Stimulated activated CD8-positive, alpha-beta memory T cell treated with anti-CD3 and anti-CD28 coated beads, Interleukin-4, amount 100 ng/mL, for 1 hour (primary cell): ENCODE data around the gene TEC.

Source experiments
- DNase-seq, 2 donors: peaks; one replicate each; pipeline ENCODE4 v3.0.0-alpha.2; 2020; ENCODE audit warnings: low read depth in 2 of 2, low spot score in 1 of 2

The TEC gene

DNA sequence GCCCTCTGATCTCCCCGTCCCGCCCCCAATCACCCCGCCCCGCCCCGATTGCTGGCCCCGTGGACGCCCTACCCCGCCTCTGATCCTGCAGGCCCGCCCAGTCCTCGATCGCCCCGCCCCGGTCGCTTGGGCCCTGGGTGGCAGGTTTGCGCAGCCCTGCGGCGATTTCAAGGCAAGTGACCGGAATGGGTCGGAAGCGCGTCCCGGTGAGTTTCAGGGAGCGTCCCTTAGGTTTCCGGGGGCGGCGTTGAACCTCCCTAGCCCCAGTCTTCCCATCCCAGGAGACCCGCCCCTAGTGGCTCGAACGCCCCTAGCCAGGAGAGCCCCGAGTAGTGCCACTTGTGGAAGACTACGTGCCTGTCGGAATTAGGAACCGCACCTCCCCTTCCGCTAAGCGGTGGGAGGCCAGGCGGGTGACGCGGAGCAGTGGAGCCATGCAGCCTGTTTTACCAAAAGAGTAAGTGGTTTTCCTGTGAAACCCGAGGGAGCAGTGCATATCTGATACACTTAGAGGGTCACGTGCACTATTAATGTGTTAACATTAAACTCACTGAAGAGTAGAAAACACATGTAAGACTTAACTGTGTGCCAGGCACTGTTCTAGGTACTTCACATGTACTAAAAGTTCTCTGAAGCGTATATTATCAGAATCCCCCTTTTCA lies 354 bp upstream of the TEC start:
- DNase-seq: peak; percentile 71 to 76

GRCh38 chr4:48267574-48267973 lies 2.1 kb downstream of the TEC start:
- DNase-seq: no peak

GRCh38 chr4:48266781-48267180 lies 2.9 kb downstream of the TEC start:
- no peak for DNase-seq

DNA sequence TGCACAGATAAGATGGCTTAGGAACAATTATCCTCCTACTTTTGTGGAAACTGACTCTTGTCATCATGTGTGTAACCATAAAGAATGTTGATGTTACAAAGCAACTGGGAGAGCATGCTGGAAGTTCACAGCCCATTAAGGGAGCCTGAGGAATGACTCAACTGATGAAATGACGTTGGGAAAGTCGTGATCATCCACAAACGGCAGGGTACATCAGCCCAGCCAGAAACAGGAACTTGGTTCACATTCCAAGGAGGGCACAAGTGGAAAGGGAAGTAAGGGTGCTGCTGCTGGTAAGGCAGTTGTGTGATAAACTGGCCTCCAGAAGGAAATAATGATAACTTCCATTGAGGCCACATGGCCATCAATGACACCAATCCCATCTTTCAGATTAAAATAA lies 6.7 kb downstream of the TEC start:
- no peak for DNase-seq

DNA sequence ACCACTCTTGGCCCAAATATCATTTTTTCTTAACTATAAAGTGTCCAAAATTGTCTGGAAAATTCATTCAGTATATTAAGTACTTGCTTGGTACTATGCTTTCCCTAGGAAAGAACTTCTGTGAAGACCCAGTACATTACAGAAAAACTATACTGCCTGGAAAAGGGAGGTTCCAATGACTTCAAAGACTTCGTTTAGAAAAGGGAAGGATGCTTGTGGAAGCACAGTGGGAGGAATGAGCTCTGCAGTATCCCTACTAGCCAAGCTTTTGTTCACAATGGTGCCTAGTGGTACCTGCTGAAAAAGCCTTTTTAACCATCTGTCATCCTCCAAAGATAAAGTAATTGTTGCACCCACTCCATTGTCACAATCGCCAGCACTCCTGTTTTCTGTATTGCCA lies 7.2 kb downstream of the TEC start:
- no peak for DNase-seq

GRCh38 chr4:48261281-48261680 lies 8.4 kb downstream of the TEC start:
- no peak for DNase-seq

- DNase-seq: no peak
Observed at GRCh38 chr4:48259748-48260147, 9.9 kb downstream of the TEC start.

GRCh38 chr4:48258845-48259397 lies 10.7 kb downstream of the TEC start:
- DNase-seq: no peak

- no peak for DNase-seq
Observed at GRCh38 chr4:48255959-48256342, 13.7 kb downstream of the TEC start.

- no peak for DNase-seq
Observed at GRCh38 chr4:48255072-48255958, 14.3 kb downstream of the TEC start.

DNA sequence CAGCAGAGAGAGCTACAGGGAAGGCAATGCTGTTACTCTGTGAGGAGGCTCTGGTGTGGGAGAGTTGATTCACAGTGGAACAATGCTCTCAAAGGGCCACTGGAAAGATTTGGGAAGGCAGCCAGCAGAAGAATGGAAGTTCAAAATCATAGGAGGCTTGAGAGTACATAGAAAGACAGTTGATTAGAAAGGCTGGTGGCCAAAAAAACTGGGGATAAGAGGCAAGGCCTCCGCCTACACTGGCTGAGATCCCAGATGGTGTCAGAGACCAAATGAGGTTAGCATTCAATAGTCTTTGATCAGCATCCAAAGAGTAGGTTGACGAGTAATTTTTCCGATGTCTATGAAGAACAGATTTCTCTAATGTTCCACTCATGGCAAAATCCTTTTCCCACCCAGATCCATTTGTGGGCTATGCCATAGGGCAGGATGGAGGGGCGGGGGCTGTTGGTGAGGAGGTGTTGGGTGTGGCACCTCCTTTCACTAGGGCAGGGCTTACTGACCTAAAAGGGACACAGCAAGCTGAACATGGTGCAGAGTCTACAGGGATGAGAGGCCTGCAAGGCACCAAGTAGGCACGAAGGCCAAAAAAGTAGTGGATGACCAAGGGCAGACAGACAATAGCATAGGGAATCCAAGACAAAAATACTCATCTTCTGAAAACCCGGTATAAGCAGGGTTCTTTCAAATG lies 15.1 kb downstream of the TEC start:
- DNase-seq: no peak

DNA sequence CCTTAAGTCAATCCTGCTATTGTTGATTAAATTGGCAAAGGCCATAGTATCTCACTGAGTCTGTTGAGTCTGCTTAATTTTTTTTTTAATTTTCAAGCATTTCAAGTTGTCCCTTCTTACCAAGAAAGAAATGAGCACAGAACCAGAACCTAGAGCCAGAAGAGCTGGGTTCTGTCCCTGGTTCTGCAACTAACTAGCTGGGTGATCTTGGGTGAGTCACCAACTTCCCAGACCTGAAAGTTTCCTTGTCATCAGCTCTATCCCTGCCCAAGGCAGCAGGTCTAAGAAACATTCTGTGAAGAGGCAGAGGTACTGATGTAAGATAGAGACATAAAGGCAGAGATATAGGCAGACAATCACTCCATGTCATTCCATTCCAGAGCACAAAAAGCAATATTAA lies 17.3 kb downstream of the TEC start:
- no peak for DNase-seq

DNA sequence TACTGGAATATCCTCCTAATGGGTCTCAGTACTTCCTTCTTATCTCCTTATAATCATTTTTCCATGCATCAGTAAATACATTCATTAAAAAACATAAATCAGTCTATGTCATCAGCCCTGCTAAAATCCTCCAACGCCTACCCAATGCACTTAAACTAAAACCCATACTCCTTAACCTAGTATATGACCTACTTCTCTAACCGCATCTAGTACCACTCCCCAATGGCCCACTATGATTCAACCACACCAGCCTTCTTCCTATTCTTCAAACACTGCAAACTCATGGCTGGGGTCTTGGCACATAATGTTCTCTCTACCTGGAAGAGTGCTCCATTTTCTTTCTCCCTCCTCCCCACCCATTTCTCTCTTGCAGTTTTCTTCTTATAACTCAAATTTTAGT lies 18.7 kb downstream of the TEC start:
- DNase-seq: no peak

- no peak for DNase-seq
Observed at GRCh38 chr4:48250343-48250742, 19.3 kb downstream of the TEC start.

DNA sequence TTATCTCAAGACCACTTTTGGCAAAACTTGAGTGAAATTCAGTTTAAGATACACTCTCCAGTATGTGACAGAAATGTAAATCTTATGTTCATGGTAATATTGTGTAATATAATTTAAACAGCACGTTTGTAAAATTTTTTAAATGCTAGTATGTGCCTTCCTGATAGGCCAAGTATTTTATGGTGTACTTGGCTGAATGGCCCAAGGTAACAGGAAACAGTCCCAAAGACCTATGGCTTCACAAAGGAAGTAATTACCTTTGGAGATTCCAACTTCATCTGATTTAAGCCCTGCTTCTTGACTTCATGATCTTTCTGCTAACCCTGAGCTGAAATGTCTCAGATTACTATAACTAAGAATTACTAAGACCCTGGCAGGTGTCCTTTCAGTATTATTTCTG lies 20.3 kb downstream of the TEC start:
- DNase-seq: no peak

GRCh38 chr4:48248559-48248953 lies 21.1 kb downstream of the TEC start:
- DNase-seq: no peak

DNA sequence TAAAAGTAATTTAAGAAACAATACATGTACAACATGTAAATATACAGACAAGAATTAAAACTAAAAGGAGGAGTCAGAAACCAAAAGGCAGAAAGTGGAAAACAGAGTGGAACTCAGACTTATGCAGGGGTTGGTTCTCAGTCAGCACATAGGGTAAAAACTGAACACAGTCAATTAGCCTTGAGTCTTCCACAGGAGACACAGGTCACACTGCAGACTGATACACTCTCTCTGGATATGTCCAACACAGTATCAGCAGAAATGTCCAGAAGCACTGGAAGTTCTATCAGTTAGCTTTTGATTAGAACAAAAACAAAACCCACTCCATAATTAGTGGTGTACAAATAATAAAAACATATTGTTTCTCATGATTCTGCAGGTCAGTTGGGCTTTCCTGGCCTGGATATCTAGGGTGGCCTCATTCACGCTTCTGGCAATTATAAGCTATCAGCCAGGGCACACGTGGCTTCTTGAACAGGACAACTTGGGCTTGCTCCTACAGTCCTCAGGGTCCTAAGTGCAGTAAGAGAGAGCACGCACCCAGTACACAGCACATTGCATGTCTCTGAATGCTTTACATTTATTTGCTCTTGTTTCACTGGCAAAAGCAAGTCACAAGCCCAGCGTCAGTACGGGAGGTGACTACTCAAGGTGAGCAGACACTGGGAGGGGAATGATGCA lies 21.6 kb downstream of the TEC start:
- no peak for DNase-seq

DNA sequence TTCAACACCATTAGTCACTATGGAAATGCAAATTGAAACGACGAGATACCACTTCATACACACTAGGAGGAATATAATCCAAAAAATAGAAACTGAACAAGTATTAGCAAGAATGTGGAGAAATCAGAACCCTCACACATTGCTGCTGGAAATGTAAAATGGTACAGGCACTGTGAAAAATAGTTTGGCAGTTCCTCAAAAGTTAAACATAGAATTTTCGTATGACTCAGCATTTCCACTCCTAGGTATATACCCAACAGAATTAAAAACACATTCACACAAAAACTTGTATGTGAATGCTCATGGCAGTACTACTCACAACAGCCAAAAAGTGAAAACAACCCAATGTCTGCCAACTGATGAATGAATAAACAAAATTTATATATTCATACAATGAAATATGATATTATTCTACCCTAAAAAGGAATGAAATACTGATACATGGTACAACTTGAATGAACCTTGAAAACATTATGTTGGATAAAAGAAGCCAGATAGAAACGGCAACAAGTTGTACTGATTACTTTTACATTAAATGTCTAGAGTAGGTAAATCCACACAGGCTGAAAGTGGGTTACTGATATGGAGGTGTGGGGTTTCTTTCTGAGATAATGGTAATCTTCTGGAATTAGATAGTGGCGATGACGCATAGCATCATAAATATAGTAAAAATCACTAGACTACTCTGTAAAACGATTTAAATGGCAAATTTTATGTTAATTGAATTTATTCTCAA lies 22.3 kb downstream of the TEC start:
- DNase-seq: no peak

DNA sequence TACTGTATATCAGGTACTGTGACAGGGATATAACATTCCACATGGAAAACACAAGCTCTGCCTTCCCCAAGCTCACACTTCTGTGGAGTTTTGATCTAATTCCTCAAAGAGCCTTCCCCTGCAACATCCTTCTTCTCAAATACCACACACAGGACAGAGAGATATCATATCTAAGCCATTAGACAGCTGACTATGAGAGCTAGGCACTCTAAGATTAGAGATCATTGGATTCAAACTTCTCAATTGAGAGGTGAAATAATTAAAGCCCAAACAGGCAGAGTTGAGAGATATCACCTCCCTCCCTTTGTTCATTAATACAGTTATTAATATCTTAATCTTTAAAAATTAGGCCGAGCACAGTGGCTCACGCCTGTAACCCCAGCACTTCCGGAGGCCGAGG lies 25.0 kb downstream of the TEC start:
- DNase-seq: no peak

- no peak for DNase-seq
Observed at GRCh38 chr4:48243887-48244286, 25.8 kb downstream of the TEC start.

DNA sequence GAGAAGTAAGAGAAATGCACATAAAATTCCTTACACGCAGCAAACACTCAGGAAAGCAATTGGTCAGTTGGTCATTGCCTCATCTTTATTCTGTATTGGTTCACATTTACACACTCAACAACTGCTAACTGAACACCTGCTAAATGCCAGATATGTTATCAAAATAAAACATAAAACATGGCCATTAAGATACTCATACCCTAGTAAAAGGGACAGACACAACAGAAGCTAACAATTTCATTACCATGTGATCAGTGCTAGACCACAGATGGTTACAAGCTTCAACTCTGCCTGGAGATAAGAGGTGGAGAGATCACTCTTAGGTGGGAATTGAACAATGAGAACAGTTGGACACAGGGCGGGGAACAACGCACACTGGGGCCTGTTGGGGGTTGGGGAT lies 26.2 kb downstream of the TEC start:
- no peak for DNase-seq
